ENCODE measurements around the gene UTP14A.

- TF ChIP-seq MAX (IDR thresholded peaks at IDR 0.05; ENCODE audit: low read depth) (no peak), RFX5 (IDR thresholded peaks at IDR 0.05; ENCODE audit: low read length) (no peak), CTCF (IDR thresholded peaks at IDR 0.05) (no peak), RXRA (IDR thresholded peaks at IDR 0.05; ENCODE audit: borderline replicate concordance, low read depth) (no peak), EP300 (IDR thresholded peaks at IDR 0.05; ENCODE audit: borderline replicate concordance in 1 of 2, low read depth in 1 of 2, low read length in 1 of 2) (no peak), REST (IDR thresholded peaks at IDR 0.05; ENCODE audit: low read depth, low read length) (no peak), FOSL2 (IDR thresholded peaks at IDR 0.05; ENCODE audit: borderline replicate concordance, low read depth) (no peak), USF1 (IDR thresholded peaks at IDR 0.05; ENCODE audit: borderline replicate concordance, low read depth) (no peak), JUND (IDR thresholded peaks at IDR 0.05) (no peak)
These were observed 50.2 kb downstream of the UTP14A start for GRCh38 chrX:129956145-129956544.
